WTC11 (cell line): ENCODE results near the gene ZNF710. TPM values are rescaled to one million over a fixed set of nuclear protein-coding genes. Genes with fewer than 3 reads are reported as not detected.

Experiments
- ATAC-seq: fragments of 200-7000 bp; cut with Tn5 transposase; 2 replicates; pipeline ENCODE4 v1.10.0; 2021; ENCODE audit warnings: mild to moderate bottlenecking, moderate library complexity
- CTCF ChIA-PET: fragments of 300-600 bp; sonication (Branson Sonifier 250); formaldehyde crosslinking; loops from one replicate; lab custom pipeline; 2021; ENCODE audit warnings: antibody characterized with exemption; lab: Charles Lee
- POLR2A ChIA-PET: fragments of 350-600 bp; sonication (Branson Sonifier 250); formaldehyde crosslinking; loops from one replicate; lab custom pipeline; 2021; ENCODE audit warnings: antibody characterized with exemption; lab: Charles Lee
- DNase-seq: peaks from one replicate; pipeline ENCODE4 v3.0.0; 2021; ENCODE audit warnings: low spot score
- H3K27ac Mint-ChIP-seq: 2 replicates; pipeline ENCODE4 v1.8.0; 2021; ENCODE audit warnings: mixed read lengths
- H3K27me3 Mint-ChIP-seq: 2 replicates; pipeline ENCODE4 v1.8.0; 2021; ENCODE audit warnings: low read depth, mild to moderate bottlenecking, moderate library complexity, mixed read lengths
- H3K36me3 Mint-ChIP-seq: 2 replicates; pipeline ENCODE4 v1.8.0; 2021; ENCODE audit warnings: mixed read lengths
- H3K4me1 Mint-ChIP-seq: 2 replicates; pipeline ENCODE4 v1.8.0; 2022; ENCODE audit warnings: mixed read lengths
- H3K4me3 Mint-ChIP-seq: 2 replicates; pipeline ENCODE4 v1.8.0; 2021; ENCODE audit warnings: mild to moderate bottlenecking, moderate library complexity, mixed read lengths
- H3K9me3 Mint-ChIP-seq: 2 replicates; pipeline ENCODE4 v1.8.0; 2021; ENCODE audit warnings: mixed read lengths
- ATF2 ChIP-seq: sonication (generic); formaldehyde crosslinking; IDR thresholded peaks from 2 replicates; pipeline ENCODE4 v1.8.1; 2022; ENCODE audit warnings: low read depth, missing genetic modification reagents, borderline replicate concordance
- ATF3 ChIP-seq: sonication (generic); formaldehyde crosslinking; conservative IDR thresholded peaks from 2 replicates; pipeline ENCODE4 v1.8.1; 2022; ENCODE audit warnings: mild to moderate bottlenecking, missing genetic modification reagents
- ATF6 ChIP-seq: sonication (generic); formaldehyde crosslinking; IDR thresholded peaks from 2 replicates; pipeline ENCODE4 v1.8.1; 2023; ENCODE audit warnings: mild to moderate bottlenecking, missing genetic modification reagents
- ESRRA ChIP-seq: sonication (generic); formaldehyde crosslinking; IDR thresholded peaks from 2 replicates; pipeline ENCODE4 v1.8.1; 2022; ENCODE audit warnings: mild to moderate bottlenecking, missing genetic modification reagents, borderline replicate concordance
- ETV6 ChIP-seq: sonication (generic); formaldehyde crosslinking; IDR thresholded peaks from 2 replicates; pipeline ENCODE4 v1.8.1; 2022; ENCODE audit warnings: mild to moderate bottlenecking, missing genetic modification reagents
- FOXK1 ChIP-seq: sonication (generic); formaldehyde crosslinking; IDR thresholded peaks from 2 replicates; pipeline ENCODE4 v1.8.0; 2022; ENCODE audit warnings: mild to moderate bottlenecking, moderate library complexity, missing genetic modification reagents
- FOXP1 ChIP-seq: sonication (generic); formaldehyde crosslinking; IDR thresholded peaks from 2 replicates; pipeline ENCODE4 v1.8.0; 2022; ENCODE audit warnings: missing genetic modification reagents, mild to moderate bottlenecking, moderate library complexity, borderline replicate concordance
- MLX ChIP-seq: sonication (generic); formaldehyde crosslinking; IDR thresholded peaks from 2 replicates; pipeline ENCODE4 v1.8.1; 2023; ENCODE audit warnings: mild to moderate bottlenecking, missing genetic modification reagents, moderate library complexity
- MXD4 ChIP-seq: fragments of 250-450 bp; sonication (Bioruptor Pico); IDR thresholded peaks from 2 replicates; pipeline ENCODE4 v1.8.0; 2021; ENCODE audit warnings: mild to moderate bottlenecking, moderate library complexity, borderline replicate concordance
- MYBL2 ChIP-seq: sonication (generic); formaldehyde crosslinking; IDR thresholded peaks from 2 replicates; pipeline ENCODE4 v1.8.1; 2023; ENCODE audit warnings: mild to moderate bottlenecking, moderate library complexity, missing genetic modification reagents
- NR1H2 ChIP-seq: sonication (generic); formaldehyde crosslinking; IDR thresholded peaks from 2 replicates; pipeline ENCODE4 v1.9.0; 2021; ENCODE audit warnings: mild to moderate bottlenecking, moderate library complexity, missing genetic modification reagents
- NR3C1 ChIP-seq: sonication (generic); formaldehyde crosslinking; conservative IDR thresholded peaks from 2 replicates; pipeline ENCODE4 v1.8.1; 2023; ENCODE audit warnings: low read depth, mild to moderate bottlenecking, missing genetic modification reagents
- PRRX2 ChIP-seq: fragments of 250-450 bp; sonication (Bioruptor Pico); IDR thresholded peaks from 2 replicates; pipeline ENCODE4 v1.8.0; 2021; ENCODE audit warnings: mild to moderate bottlenecking
- RELA ChIP-seq: sonication (generic); formaldehyde crosslinking; IDR thresholded peaks from 2 replicates; pipeline ENCODE4 v1.8.1; 2022; ENCODE audit warnings: missing genetic modification reagents, mild to moderate bottlenecking, borderline replicate concordance
- RORB ChIP-seq: fragments of 250-450 bp; sonication (Bioruptor Pico); IDR thresholded peaks from 2 replicates; pipeline ENCODE4 v1.9.0; 2021; ENCODE audit warnings: mild to moderate bottlenecking
- SOX15 ChIP-seq: fragments of 250-450 bp; sonication (Bioruptor Pico); IDR thresholded peaks from 2 replicates; pipeline ENCODE4 v1.9.0; 2021; ENCODE audit warnings: mild to moderate bottlenecking
- SP1 ChIP-seq: sonication (generic); formaldehyde crosslinking; conservative IDR thresholded peaks from 2 replicates; pipeline ENCODE4 v1.8.1; 2022; ENCODE audit warnings: missing genetic modification reagents
- STAT6 ChIP-seq: sonication (generic); formaldehyde crosslinking; conservative IDR thresholded peaks from 2 replicates; pipeline ENCODE4 v1.8.1; 2023; ENCODE audit warnings: mild to moderate bottlenecking, low read depth, missing genetic modification reagents, moderate library complexity
- TP53 ChIP-seq: sonication (generic); formaldehyde crosslinking; IDR thresholded peaks from 2 replicates; pipeline ENCODE4 v1.8.1; 2023; ENCODE audit warnings: mild to moderate bottlenecking, missing genetic modification reagents
- ZNF121 ChIP-seq: sonication (generic); formaldehyde crosslinking; IDR thresholded peaks from 2 replicates; pipeline ENCODE4 v1.8.0; 2023; ENCODE audit warnings: missing genetic modification reagents
- ZNF232 ChIP-seq: sonication (generic); formaldehyde crosslinking; IDR thresholded peaks from 2 replicates; pipeline ENCODE4 v1.8.0; 2022; ENCODE audit warnings: mild to moderate bottlenecking, missing genetic modification reagents
- ZNF416 ChIP-seq: fragments of 250-450 bp; sonication (Bioruptor Pico); IDR thresholded peaks from 2 replicates; pipeline ENCODE4 v1.9.0; 2021; ENCODE audit warnings: mild to moderate bottlenecking, inconsistent platforms
- ZNF671 ChIP-seq: fragments of 250-450 bp; sonication (Bioruptor Pico); IDR thresholded peaks from 2 replicates; pipeline ENCODE4 v1.8.0; 2021; ENCODE audit warnings: mild to moderate bottlenecking
- ZSCAN18 ChIP-seq: fragments of 250-450 bp; sonication (Bioruptor Pico); IDR thresholded peaks from 2 replicates; pipeline ENCODE4 v2.1.2; 2022; ENCODE audit warnings: mild to moderate bottlenecking, moderate library complexity
- total RNA-seq: library from RNA; stranded (reverse); gene quantifications from 3 replicates; pipeline ENCODE4 v1.2.3, GENCODE V29; 2021

Gene ZNF710
- total RNA-seq, 1 experiment from 2014 or later = 25.9 TPM

- POLR2A ChIA-PET = no interaction called here
- CTCF ChIA-PET = interaction anchor here (1.0 kb wide), 1 partner anchor 58 kb away, joined by 4 read pairs; no protein-coding TSS in a partner anchor
- Mint-ChIP-seq H3K36me3 (no peaks in the 10 kb centered on the region; the same call in 1 of the 2 replicates), H3K27ac (no peak overlapping the region), H3K27me3 (no peaks in the 10 kb centered on the region), H3K9me3 (no peaks in the 10 kb centered on the region), H3K4me3 (no peak overlapping the region), H3K4me1 (peaks cover 35% of the 10 kb centered on the region)
- ATAC-seq (no peak), DNase-seq (no peak)
- TF ChIP-seq ATF6 (CRISPR knock-in tag) = no peak
- TF ChIP-seq STAT6 = no peak
- no peak for TF ChIP-seq ATF3
- TF ChIP-seq FOXP1 (CRISPR knock-in tag) = no peak
- TF ChIP-seq ZNF121 (CRISPR knock-in tag) = no peak
- no peak for TF ChIP-seq SOX15 (CRISPR knock-in tag)
- no peak for TF ChIP-seq MXD4 (CRISPR knock-in tag)
- no peak for TF ChIP-seq ZNF232 (CRISPR knock-in tag)
- TF ChIP-seq MLX (CRISPR knock-in tag) = no peak
- TF ChIP-seq ETV6 (CRISPR knock-in tag) = no peak
- TF ChIP-seq NR3C1 (CRISPR knock-in tag) = no peak
- TF ChIP-seq ATF2 (CRISPR knock-in tag) = no peak
- TF ChIP-seq TP53 (CRISPR knock-in tag) = no peak
- TF ChIP-seq RELA (CRISPR knock-in tag) = no peak
- TF ChIP-seq PRRX2 (CRISPR knock-in tag) = no peak
Measured at GRCh38 chr15:90029024-90029423, 27.9 kb downstream of the ZNF710 start.

- POLR2A ChIA-PET = interaction anchor here (0.9 kb wide), 1 partner anchor 10 kb away, joined by 3 read pairs; no protein-coding TSS in a partner anchor
- H3K27ac Mint-ChIP-seq = no peak overlapping the region
- TF ChIP-seq NR1H2 (CRISPR knock-in tag) (no peak), SP1 (CRISPR knock-in tag) (no peak), ZNF416 (CRISPR knock-in tag) (no peak), SOX15 (CRISPR knock-in tag) (no peak), ESRRA (no peak), ZNF671 (no peak), FOXK1 (CRISPR knock-in tag) (no peak), RORB (CRISPR knock-in tag) (no peak), MYBL2 (CRISPR knock-in tag) (no peak), ZSCAN18 (CRISPR knock-in tag) (no peak), RELA (CRISPR knock-in tag) (no peak)
- TF ChIP-seq, all 79 proteins: peak for 0
- DNase-seq (no peak), ATAC-seq (no peak)
- Mint-ChIP-seq H3K4me1 (peaks cover 37% of the 10 kb centered on the region), H3K9me3 (no peaks in the 10 kb centered on the region), H3K4me3 (no peak overlapping the region), H3K36me3 (no peaks in the 10 kb centered on the region; the same call in 1 of the 2 replicates), H3K27me3 (no peaks in the 10 kb centered on the region)
- CTCF ChIA-PET = interaction anchor here (0.6 to 1.1 kb wide), 2 partner anchors 18 to 232 kb away, joined by 3 to 4 read pairs; no protein-coding TSS in a partner anchor
Measured at GRCh38 chr15:90030376-90030775, 29.3 kb downstream of the ZNF710 start.
